GM19397 (cell line): ENCODE data around the gene SERTAD2.

ENCODE experiments used
- ATAC-seq: cut with Tn5 transposase; IDR thresholded peaks from one replicate; pipeline ENCODE4 v1.9.1; 2021; ENCODE audit warnings: mild to moderate bottlenecking, moderate library complexity; ENCODE audit not compliant: unreplicated experiment

Gene SERTAD2

DNA sequence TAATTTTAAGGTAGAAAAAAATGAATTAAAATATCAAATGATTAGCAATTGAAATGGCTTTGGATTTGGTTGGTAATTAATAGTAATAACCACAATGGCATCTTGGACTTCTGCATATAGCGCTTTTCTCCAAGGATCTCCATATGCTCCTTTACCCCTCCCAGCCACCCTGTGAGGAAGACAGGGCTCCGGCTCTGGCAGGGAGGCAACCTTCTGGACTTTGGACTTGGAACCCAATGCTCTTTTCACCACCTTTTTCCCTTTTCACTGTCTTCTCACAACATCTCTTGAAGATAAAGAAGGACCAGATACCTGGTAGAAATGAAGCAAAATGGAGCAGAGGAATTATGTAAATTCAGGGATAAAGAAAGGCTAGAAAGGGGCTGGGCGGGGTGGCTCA, 23.8 kb upstream of the SERTAD2 start:
- no peak for ATAC-seq

DNA sequence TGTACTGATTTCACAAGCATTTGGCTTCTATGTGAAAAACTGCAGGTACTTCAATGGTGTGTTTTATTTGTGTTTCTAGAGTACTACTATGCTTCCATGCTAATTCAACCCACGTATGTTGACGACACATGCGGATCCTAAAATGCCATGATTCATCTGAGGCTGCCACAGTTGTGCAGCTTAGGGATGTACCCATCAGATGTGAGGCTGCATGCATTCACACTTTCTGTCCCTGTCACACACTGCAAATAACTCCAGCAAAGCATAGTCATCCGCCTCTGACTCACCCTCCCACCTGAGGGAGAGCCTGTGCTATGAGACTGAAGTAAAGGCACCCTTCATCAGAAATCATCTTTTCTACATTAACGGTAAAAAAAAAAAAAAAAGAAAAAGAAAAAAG, 22.1 kb upstream of the SERTAD2 start:
- ATAC-seq, result no peak

DNA sequence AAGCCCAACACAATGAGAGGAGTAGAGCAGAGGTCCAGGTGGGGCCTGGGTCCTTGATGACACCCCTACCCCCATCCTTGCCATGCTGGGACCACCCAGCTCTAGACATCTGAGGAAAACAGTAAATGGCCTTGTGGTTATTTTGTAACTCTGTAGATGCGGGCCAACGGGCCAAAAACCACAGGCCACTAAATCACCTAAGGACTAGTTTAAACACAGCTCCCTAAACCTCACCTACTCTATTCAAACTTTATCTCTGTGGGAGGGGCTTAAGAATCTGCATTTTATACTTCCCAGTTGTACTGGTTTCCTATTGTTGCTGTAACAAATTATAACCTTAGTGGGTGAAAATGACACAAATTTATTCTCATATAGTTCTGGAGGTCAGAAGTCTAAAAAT, 19.0 kb upstream of the SERTAD2 start:
- ATAC-seq, result no peak

DNA sequence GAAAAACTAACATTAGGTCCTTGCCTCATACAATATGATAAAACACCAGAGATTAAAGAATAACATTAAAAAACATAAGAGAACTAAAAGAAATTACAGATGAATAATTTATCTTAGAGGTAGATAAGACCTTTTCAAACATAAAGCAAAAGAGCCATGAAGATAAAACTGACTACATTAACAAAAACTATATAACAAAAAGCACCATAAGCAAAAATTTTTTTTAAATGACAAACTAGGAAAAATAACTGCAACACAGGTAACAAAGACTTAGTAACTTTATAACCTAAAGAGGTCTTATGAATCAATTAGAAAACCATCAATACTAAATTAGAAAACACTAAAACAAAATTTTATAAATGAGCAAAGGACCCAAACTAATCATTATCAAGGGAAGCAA, 16.3 kb upstream of the SERTAD2 start:
- no peak for ATAC-seq

DNA sequence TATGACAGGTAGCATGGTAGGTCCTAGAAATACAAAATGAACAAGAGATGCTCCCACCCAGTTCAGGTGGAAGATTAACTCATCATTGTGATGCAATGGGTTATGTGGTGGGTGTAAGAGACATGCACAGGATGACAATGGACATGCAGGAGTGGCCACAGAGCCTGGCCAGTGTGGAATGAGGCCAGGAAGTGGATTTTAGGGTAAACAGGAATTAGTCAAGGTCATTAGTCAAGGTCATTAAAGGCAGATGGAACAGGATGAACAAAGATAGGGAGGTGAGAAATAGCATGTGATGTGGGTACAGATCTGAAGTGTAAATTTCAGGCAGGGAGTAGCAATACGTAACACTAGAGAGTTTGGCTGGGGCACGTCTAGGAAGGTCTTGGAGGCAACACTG, 15.6 kb upstream of the SERTAD2 start:
- no peak for ATAC-seq

DNA sequence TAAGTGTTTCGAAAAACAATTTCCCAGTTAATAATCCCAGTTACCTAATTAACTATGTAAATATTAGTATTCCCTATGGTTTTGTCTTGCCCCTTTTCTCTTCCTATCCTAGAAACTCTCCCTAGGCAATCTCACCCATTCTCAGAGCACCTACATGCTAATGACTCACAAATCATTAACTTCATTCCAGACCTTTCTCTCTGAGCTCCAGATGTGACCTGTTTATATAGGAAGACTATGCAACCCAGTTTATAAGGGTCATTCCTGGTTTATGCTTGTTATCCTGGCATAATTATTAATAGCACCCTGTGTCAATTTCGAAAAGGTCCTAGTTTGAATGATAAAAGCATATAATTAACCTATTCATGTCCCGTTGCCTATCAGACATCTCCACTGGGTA, 14.8 kb upstream of the SERTAD2 start:
- no peak for ATAC-seq

DNA sequence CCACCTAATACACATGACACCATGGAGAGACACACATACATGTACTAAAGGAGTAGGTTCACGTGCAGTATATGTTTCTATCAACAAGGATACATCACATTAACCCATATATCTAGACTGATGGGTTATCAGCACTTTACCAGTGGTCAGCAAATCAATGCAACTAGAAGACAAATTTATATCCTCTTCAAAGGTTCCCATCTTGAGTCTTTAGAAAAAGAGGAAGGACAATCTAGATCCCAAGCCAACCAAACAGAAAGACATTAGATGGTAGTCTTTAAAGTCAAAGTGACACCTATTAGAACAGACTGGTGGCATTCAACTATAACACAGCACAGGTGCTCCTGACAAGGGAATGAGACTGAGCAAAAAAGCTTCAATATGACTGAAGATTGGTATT, 13.8 kb upstream of the SERTAD2 start:
- ATAC-seq, result no peak

DNA sequence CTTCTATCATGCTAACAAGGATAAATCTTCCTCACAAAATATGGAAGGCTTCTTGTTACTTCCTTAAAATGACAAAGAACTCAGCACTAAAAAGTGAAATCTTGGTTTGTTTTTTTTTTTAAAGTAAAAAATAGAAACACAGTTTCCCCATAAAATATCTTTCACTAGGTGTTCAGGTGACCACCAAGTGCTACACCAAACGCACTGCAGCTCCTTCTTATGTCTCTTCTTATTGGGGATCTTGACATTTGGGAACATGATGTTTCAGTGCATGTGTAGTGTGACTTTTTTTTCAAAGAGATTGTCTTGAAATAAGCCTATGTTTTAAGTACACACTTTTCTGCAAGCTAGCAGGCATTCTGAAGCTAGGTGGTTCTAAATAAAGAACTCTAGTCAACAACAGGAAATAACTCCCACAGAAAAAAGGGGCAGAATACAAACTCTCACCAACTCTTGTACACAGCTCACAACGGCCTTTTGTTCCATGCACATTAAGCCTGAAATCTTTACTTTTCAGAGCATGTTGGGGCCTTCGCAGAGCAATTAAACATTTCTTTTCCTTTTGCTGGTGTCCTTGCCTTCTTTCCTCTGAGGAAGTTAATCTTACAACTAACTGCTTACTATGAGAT, 13.2 kb upstream of the SERTAD2 start:
- ATAC-seq, result peak; percentile 50

DNA sequence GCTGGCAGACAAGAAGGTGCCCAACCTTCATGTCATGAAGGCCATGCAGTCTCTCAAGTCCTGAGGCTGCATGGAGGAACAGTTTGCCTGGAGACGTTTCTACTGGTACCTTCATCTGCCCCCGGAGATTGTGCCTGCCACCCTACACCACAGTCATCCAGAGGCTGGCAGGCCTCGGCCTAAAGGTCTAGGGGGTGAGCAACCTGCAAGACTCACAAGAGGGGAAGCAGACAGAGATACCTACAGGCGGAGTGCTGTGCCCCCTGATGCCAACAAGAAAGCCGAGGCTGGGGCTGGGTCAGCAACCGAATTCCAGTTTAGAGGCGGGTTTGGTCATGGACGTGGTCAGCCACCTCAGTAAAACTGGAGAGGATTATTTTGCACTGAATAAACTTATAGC, 12.0 kb upstream of the SERTAD2 start:
- no peak for ATAC-seq

DNA sequence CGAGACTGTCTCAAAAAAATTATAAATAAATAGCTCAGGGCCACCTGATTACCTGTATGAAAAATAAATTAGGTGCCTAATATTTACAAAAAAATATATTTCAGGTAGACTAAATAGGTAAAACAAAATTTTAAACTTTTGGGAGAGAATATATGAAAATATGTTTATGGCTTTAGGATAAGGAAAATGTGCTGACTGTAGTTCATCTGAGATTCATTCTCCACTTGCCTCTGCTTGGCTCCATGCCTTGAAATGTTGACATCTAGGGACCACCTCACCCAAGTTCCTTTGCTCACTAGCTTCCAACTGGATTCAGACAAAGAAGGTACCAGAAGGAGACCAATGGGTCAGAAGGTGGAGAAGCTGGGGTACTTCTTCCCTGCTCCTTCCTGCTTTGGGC, 9.7 kb upstream of the SERTAD2 start:
- ATAC-seq, result no peak

DNA sequence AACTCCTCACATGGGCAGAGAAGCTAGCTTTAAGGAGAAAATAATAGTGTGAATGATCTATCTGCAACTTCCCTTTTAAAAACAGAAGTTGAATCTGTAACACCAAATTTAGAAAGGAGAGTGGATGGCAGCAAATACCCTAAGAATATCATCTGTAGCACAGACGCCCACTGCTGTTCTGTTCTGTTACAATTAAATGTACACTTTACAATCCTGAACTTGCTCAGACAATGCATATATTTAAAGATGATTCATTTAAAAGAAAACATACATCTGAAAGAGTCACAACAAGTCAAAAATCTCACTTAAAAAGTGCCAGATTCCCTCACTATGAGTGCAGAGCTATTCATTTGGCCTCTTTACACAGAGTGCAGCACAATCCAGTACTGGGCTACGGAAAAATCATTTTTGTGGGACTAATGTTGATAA, 8.0 kb upstream of the SERTAD2 start:
- ATAC-seq, result no peak

DNA sequence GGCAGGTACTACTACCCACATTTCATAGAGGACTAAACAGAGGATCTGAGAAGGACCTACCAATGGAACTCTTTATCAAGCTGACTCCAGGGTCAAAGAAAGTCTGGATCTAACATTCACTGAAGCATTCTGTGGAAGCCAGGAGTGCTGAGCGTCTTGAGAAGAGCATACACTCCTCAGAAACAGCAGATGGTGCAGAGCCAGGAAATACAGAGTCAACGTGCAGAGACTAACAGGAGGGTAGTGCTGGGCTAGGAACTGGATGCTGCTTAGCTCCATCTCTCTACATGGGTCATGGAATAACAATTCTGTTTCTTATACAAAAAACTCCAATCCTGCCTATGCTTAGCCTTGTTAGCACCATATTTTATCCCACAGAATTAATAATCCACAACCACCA, 5.5 kb upstream of the SERTAD2 start:
- no peak for ATAC-seq

DNA sequence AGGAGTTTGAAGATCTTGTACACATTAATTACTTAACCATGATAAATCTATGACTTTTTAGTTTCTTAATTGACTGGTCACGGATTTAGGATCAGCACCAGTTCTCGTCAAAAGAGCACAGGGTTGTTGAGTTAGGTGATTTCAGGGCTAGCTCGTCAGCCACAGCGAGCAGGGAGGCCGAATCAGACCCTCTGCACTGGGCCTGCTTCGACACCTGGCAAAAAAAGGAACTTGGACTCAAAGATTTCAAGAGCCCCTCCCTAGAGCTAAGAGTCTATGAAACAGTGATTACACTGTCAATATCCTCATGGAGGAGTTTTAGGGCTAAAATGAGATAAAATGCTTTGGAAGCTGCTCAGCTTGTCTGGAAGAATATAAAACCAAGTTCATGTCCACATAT, 4.6 kb upstream of the SERTAD2 start:
- no peak for ATAC-seq

DNA sequence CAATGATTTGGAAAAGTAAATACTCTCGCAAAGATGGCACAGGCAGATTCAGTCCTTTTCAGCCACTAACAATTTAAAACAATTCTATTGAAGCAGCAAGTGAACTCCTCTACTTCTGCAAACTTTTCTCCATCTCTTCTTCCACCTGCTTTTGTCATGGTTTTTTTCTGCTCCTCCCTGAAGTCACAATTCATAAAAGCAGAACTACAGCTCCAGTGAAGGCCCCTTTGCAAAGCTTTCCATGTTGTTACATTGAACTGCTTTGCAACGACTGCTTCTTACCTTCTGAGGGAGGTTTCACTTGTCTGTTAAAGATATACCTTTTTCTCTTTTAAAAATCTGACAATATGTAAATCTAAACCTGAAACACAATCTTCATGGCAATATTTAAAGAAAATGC, 3.7 kb upstream of the SERTAD2 start:
- no peak for ATAC-seq

DNA sequence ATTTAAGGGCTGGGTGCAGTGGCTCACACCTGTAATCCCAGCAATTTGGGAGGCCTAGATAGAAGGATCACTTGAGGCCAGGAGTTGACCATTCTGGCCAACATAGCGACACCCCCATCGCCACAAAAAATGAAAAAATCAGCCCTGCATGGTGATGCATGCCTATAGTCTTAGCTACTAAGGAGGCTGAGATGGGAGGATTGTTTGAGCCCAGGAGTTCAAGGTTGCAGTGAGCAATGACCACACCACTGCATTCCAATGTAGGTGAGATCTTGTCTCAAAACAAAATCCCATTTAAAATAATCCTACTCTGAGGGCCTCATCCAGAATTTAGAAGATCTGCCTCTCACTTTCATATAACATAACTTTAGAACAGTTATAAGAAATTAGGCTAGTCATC, 2.7 kb upstream of the SERTAD2 start:
- ATAC-seq, result no peak

DNA sequence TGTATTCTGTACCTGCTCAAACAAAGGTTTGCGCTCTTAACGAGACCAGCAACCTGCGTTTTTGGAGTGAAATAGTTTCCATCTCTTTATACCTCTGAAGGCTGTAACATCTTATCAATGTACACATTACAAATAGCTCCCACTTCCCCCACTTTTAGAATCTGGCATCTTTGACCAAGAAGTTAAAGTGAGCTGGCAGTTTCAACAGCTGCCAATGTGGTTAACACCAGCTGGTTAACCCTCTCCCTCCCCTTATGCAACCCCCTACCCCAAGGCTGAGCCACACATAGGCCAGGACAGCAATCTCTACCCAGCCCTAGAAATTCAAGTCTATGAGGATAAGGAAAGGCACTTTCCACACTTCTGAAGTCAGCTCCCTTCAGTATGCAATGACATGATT, 2.2 kb upstream of the SERTAD2 start:
- no peak for ATAC-seq

DNA sequence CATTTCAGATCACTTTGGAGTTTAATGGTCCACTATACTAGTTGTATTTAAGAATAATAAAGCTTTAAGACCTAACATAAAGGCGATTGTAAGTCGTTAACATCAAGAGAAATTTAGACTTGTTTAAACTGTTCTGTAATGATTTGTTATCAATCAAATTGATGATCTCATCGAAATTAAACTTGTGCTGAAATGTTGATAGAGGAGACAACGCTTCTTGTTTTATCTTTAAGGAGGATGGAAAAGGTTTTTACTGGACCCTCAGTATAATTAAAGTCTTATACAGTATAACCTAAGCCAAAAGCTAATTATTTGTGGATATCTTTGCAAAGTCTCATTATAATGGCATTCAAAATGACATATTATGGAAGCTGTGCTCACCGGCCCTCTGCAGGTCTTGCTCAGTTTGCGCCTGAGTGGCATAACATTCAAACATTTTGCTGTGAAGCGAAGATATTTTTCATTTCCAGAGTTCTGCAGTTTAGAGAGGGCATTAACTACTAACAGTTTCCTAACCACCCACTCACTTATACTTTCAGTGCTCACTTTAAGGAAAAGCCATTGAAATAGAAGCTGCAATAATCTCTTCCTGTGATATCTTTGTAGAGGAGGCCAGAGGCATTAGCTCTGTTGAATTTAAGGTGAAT, 1.4 kb upstream of the SERTAD2 start:
- no peak for ATAC-seq

DNA sequence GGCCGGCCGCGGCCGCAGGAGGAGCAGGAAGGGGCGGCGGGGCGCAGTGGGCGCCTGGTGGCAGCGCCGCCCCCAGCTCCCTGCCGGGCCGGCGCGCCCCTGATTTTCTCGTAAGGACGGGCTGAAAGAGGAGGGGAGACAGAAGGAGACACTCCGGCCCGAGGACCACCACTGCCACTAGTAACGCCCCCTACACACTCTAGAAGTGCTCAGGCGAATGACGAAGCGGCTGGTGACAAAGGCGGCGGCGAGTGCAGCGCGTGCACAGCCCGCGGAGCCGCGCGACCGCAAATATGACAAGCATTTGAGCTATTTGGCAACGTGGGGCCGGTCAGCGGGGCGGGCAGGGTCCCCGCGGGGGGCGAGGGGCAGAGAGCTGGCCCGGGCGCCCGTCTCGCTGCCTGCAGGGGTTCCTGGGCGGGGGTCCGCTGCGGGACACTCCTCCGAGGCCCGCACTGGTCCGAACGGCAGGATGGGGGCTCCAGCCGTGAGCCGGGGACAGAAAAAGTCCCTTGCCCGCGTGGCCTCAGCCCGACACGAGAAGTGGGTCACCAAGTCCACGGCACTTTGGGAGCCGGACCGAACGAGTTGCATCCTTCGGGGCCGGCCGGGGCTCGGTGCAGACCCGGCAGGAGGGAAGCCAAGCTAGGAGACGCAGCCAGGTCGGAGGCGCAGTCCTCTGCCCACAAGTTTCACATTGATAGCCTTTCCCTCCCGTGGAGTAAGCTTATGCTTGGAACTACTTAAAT, 524 bp upstream of the SERTAD2 start:
- ATAC-seq, result peak; percentile 3

DNA sequence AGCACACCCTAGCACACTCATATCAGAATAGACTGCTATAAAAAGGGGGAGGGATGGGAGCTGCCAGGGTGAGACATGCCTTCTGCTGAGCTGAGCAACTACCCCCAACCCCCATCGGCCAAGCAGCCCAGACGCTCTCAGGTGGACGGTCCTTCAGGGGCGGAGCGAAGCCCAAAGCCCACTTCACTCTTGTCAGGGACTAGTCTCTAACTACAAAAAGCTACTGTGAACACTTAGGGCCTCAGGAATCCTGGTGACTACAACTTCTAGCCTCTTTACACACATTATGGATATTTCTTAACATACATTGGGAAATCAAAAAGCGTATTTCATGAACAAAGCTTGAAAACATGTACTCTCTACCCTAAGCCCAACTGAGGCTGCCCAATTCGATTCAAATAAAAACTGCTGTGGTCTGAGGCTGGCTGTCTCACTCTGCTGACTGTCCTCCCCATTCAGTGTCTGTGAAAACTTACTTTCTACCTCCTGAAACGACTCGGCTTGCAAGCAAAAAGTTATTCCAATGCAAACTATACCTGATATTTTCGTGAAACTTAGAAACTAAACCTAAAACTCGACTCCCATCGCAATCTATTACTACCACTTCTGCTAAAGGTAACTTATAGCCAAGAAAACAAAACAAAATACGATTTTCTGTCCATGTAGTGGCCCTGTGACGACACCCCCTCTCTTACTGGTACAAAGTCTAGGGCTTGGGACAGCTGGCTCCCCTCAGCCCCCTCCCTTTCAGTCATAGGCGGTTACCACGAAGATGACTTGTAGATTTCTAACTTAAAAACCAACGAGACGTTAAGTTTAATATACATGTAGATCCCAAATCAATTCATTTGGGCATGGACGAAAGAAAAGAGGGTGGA, 1.2 kb downstream of the SERTAD2 start:
- no peak for ATAC-seq

DNA sequence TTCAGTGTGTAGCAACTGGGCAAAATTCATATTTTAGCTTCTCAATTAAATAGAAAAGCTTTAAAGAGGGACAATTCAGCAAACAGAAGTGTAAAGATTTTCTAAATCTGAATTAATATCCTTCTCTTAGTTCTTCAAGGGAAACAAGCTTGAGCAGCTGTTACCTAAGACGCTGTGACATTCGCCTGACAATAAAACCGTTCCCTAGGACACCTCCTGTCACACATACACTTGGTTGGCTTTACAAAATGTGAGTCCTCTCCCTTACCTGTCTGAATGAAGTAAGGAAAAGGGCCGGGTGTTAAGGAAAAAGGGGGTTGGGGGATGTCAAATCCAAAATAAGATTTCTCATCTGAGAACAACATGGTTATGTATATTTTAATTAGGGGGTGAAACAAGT, 2.1 kb downstream of the SERTAD2 start:
- ATAC-seq, result no peak

DNA sequence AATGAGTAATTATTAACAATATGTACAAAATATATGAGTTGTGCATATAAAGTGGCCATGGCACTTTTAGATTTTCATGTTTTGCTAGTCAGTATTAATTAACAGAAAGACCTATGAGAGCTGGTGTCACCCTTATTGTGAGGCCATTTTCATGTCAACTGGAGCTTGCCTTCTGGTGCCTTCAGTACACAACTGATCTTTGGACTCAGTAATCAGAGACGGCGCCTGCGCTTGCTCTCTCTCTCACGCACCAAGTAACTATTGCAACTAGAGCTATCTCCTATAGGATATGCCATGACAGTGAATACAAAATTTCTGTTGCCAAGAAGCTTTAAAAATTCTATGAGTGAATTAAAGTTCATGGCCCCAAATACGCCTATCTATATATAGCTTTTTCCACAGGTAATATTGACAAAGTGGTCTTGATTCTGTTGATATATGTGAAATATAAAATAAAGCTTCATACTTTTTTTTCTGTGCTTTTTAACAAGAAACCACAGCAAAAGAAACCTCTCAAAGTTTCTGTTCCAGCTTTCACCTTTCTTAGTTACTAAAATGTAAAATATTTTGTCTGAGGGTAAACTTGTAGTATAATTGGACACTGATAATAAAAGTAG, 2.9 kb downstream of the SERTAD2 start:
- no peak for ATAC-seq
